GM21381 (cell line): ENCODE results near the gene C2orf68.
"Not testable (repeated sequence)": the region's sequence is repeated elsewhere in the genome, so short reads cannot be mapped to it uniquely, and the experiment has no call there.

Source experiments
- ATAC-seq: cut with Tn5 transposase; IDR thresholded peaks from one replicate; pipeline ENCODE4 v1.9.1; 2021; ENCODE audit warnings: mild to moderate bottlenecking, moderate library complexity; ENCODE audit not compliant: unreplicated experiment

Gene C2orf68

DNA sequence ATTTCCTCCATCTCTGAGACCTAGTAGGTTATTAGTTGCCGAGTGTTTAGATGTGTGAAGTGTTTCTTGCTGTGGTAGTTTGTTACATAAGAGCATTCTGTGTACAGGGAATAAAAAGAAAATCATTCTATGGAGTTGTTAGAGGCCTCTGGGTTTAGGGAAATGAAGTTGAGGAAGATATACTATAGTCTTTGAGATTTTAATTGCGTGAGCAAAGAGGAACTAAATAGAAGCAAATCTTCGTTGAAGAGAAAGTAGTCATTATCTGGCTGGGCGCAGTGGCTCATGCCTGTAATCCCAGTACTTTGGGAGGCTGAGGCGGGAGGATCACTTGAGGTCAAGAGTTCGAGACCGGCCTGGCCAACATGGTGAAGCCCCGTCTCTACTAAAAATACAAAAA, 23.1 kb upstream of the C2orf68 start:
- ATAC-seq = no peak

DNA sequence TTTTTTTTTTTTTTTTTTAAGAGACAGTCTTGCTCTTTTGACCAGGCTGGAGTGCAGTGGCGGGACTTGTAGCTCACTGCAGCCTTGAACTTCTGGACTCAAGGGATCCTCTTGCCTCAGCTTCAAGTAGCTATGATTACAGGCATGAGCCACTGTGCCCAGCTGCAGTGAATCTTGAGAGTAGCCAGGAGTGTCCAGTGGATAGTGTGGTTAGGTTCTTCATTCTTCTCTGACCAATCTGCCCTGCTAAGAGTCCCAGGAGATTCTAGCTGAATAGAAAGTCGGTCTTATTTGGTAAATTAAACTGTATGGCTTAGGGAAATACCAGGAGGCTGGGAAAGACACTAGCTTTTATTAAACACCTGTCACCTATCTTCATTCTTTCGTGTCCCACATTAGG, 19.4 kb upstream of the C2orf68 start:
- ATAC-seq = no peak

DNA sequence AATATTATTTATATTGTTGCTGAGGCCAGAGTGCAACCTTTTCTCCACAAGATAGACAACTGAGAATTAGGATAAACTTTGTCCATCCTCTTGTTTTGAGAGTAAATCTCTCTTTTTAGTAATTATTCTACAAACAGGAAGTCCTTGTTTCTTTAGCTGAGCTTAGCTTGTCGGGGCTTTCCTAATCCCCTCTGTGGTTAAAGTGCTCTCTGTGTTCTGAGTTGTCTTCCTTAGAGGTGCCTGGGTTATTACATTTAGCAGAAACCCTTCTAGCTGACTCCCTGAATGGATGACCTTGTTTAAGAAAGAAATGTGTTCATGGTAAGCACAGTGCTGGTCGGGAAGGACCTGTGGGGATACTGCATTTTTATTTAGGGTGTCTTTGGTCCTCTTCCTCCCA, 16.8 kb upstream of the C2orf68 start:
- no peak for ATAC-seq

DNA sequence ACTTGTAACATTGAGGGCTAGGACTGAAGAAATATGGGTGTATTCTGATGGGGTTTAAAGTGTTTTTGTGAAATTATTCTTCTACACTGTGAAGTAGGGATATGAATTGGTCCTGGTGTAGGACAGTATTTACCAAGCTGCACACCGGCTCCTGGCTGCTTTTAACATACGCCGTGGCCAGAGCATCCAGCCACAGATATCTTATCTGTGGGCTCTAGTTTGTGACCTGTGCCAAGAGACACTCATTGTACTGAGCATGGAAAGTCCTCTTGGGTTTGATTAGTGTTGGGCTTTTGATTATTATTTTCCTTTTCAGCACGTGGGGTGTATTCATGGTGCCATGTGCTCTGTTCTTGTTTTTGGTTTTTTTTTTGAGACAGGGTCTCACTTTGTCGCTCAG, 12.1 kb upstream of the C2orf68 start:
- no peak for ATAC-seq

DNA sequence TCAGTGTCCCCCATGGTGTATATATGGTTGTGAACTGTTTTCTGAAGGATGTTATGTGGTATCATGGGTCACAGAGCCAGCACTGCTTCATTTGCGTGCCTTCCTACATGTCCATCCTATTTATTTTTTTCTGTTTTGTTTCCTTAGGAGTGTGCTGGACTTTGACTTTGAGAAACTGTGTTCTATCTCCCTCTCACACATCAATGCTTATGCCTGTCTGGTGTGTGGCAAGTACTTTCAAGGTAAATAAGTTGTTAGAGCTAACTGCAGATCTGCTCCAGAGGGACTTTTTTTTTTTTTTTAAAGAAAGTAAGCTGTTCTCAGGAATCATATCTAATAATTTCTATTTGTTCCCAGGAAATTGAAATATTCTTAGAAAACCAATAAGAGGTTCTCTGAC, 9.5 kb upstream of the C2orf68 start:
- no peak for ATAC-seq

DNA sequence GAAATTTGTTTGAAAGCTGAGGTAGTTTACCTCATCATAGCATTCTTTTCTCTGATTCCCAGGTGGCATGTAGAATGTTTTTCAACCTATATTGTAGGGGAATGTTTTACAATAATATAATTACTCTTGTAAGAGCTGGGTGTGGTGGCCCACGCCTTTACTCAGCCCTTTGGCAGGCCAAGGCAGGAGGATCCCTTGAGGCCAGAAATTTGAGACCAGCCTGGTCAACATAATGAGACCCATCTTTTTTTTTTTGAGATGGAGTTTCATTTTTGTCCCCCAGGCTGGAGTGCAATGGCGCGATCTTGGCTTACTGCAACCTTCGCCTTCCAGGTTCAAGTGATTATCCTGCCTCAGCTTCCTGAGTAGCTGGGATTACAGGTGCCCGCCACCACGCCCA, 7.8 kb upstream of the C2orf68 start:
- no peak for ATAC-seq

DNA sequence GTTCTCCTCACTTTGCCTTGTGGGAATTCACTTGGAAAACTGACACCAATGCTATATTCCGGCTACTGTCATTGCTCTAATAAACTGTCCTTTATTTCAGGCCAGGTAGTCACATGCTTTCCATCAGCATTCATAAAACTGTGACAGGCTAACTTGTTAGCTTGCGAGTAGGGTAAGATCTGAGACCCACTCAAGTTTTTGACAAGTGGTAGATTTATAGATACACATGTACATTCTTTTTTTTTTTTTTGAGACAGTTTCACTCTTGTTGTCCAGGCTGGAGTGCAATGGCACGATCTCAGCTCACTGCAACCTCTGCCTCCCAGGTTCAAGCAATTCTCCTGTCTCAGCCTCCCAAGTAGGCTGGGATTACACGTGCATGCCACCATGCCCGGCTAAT, 5.9 kb upstream of the C2orf68 start:
- not testable (repeated sequence) for ATAC-seq

DNA sequence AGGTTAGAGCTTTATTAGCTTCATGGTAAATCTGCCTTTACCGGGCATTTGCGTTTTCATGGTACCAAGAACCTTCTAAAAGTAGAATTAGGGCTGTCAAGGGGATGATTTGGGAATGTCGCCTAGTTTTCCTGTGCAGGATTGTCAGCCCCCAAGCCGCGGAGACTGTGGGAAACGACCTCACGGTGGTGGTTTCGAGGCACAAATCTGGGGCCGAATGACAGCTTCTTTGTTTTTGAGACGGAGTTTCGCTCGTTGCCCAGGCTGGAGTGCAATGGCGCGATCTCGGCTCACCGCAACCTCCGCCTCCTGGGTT, 3.5 kb upstream of the C2orf68 start:
- no peak for ATAC-seq

DNA sequence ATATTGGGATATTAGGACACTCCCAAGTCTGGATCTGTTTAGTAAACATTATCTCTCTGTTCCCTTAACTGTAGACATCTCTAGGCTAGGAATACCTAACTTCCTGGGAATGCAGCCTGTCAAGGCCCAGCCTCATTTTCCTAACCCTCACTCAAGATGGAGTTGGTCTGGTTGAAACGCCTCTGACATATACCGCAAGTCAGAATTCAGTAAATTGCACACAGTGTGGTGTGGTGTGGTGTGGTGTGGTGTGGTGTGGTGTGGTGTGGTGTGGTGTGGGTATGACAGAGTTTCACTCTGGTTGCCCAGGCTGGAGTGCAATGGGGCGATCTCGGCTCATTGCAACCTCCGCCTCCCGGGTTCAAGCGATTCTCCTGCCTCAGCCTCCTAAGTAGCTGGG, 2.9 kb upstream of the C2orf68 start:
- ATAC-seq = not testable (repeated sequence)

DNA sequence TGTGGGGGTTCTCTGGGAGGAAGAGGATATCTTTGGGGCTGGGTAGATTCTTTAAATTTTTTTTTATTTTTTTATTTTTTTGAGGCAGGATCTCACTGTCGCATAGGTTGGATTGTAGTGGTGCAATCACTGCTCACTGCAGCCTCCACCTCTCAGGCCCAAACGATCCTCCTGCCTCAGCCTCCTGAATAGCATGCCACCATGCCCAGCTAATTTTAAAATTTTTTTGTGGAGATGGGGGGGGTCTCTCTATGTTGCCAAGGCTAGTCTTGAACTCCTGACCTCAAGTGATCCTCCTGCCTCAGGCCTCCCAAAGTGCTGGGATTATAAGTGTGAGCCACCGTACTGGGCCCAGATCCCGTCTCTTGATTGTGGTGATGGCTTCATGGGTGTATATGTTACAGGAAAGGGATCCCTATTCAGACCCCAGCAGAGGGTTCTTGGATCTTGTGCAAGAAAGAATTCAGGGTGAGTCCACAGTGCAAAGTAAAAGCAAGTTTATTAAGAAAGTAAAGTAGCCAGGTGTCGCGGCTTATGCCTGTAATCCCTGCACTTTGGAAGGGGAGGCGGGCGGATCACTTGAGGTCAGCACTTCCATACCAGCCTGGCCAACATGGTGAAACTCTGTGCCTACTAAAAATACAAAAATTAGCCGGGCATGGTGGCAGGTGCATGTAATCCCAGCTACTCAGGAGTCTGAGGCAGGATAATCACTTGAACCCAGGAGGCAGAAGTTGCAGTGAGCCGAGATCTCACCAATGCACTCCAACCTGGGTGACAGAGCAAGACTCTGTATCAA, 2.0 kb upstream of the C2orf68 start:
- no peak for ATAC-seq

DNA sequence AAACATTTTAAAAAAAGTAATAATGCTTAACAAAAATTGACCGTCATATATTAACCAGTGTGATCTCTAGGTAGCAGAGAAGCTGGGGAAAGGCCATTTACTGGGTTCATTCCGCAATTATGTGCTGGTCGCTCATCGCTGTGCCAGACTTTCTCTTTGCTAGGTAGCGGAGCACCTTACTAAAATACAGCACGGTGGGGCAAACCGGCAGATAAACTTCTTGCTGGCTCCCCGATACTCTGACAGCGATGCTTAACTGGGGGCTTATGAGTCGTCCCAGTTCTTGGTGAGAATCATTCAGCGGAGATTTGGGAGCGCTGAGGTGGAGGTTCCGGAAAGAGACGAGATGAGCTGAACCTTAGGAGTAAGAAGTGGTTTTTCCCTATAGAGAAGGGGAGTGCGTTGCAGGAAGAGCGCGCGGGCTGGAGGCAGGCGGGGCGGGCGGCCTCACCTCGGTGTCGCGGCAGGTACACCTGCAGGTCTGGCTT, 605 bp downstream of the C2orf68 start:
- peak; percentile 2 for ATAC-seq

DNA sequence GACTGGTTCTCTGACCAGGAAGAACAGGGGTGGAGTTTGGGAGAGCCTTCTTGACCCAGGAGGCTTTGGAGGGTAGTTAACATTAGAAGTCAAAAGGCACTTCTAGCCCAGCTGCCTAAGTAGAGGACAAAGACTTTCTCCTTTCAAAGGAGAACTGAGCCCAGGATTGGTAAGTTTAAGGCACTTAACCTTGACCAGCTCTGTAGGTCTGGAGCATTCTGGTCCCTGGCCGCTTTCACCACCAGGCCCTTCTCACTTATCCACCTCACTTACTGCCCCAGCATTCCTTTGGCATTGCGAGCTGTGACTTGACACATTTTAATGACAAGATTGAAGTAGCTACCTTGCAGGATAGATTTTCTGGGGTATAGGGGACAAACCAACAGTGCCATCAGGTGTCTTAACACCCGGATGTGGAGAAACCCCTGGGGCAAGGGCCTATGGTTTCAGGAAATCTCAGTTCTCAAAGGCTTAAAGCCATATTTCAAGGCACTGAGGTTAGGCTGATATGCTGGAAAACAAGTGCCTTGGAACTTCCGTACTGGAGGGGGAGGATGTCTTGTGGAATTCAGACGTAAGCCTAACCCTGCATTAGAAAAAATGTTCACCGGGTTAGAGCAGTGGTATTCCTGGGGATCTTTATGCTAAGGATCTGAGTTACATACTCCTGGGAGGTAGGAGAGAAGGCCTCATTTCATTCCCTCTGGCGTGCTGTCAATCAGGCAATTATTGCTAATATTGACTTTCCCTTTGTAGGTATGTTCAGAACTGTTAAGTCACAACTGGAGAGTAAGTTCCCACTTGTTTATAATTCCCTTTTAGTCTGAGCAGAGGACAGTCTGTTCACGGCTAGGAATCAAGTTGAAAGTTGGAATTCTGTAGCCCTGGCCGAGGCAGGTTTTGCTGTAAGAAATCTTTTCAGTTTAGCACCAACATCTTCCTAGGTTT, 4.3 kb downstream of the C2orf68 start:
- ATAC-seq = no peak

DNA sequence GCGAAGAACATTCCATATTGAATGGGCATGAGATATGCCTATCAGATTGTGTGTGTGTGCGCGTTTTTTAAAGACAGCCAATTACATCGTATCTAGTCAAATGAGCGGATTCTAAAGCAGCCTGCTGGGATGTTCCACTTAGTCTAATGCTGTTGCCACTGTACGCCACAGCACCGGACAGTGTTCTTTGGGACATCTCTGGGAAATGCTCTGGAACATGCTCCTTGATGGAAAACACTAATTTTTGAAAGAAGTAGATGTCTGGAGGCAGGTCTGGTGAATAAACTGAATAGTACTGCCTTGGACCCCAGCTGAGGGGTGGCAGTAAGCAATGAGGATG, 5.8 kb downstream of the C2orf68 start:
- no peak for ATAC-seq

DNA sequence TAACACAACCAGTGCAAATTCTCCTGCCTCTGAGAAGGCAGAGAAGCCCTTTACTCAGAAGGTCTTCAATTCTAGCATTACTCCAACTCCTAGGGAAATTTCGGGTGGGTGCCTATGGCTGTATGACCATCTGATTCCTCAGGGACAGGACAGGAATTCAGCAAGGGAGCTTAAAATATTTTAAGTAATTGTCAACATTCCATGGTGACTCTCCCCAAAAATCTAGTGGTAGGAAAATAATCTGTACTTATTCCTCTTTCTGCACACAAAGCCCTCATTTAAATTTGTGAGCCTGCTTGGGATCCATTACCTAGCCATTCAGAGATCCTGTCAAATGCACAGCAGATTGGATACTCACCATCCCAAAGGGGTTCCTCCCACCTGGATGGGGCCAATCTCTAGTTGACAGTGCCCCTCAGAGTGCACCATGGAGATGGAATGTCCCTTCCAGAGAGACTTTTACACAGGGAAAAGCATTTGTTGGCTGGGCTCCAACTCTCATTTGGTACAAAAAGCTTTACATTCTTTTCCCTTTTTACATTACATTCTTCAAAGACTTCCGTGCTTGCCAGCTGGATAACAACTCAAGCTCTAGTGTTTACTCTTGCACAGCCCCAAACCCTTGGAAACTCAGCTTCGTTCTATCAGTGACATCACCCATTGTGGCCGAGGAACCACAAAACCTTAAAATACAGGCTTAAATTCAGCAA, 6.3 kb downstream of the C2orf68 start:
- no peak for ATAC-seq

DNA sequence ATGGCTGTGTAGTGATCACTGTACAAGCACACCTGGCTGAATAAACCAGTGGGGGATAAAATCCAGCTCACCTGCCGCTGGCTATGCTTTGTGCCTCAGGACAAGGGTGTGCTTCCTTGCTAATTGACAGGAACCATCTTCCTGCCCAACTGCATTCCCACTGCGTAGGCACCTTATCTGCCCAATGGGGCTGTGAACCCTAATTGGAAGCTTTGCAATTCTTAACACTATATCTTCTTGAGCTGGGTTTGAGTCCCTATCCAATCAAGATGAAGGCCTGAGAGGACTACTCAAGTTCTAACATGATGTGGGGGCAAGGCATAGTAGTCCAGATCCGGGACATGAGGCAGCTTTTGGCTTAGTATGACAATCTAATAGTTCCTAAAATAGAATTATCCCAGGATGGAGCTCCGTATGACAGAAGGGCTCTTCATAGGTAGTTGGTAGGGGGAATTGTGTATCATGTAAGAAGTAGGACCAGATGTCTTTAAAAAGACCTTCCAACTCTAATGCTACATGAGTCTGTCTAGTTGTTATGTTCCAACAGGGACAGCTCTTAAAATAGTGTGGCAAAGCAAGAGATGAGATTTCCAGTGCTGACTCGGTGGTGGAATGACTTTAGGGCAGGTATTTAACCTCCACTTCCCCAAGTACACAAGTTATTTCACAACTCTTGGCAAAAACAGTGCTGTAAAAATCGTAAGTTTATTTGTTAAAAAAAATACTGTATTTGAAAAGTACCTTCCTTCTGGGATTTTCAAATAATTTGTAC, 7.1 kb downstream of the C2orf68 start:
- ATAC-seq = no peak

DNA sequence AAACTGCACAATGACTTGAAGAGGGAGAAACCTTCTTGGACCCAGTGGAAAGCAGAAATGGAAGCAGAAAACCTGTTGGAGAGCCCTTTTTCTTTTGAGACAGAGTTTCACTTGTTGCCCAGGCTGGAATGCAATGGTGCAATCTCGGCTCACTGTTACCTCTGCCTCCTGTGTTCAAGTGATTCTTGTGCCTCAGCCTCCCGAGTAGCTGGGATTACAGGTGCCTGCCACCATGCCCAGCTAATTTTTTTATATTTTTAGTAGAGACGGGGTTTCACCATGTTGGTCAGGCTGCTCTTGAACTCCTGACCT, 7.8 kb downstream of the C2orf68 start:
- ATAC-seq = not testable (repeated sequence)

DNA sequence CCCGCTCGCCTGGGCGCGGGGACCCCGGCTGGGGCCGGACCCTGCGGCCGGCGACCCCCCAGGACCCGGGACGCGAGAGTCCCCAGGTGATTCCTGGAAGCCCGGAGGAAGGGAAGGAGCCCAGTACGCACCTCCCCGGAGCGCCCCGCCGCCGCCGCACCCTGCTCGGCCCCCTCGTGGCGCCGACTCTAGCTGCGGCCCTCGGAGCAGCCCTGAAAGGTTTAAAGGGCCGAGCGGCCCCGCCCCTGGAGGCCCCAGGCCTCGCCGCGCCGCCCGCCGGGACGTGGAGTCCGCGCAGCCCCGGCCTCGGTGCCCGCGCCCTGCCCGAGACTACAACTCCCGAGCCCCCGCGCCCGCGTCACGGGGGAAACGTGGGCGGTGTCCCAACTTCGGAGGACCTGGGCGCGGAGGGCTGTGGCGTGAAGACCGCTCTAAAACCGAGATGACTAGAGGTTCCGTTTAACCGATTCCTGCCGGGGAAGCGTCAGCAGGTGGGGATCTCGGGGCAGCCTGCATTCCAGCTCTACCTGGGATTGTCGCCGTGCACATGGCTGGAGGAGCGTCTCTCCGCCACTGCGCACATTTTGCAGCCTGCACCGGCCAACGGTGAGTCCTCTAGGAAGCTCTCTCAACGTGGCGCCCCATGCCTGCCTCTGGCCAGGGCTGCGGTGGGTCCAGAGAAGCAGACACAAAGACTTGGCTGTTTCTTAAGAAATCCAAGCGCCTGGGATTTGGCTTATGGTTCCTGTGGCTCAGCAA, 9.2 kb downstream of the C2orf68 start, which contains the start of gene TMEM150A:
TMEM150A (minus strand) TSS at position 223 of the 759 bp plus-strand sequence. CDS start 750 bp downstream, outside the sequence.
- ATAC-seq = peak; percentile 96

DNA sequence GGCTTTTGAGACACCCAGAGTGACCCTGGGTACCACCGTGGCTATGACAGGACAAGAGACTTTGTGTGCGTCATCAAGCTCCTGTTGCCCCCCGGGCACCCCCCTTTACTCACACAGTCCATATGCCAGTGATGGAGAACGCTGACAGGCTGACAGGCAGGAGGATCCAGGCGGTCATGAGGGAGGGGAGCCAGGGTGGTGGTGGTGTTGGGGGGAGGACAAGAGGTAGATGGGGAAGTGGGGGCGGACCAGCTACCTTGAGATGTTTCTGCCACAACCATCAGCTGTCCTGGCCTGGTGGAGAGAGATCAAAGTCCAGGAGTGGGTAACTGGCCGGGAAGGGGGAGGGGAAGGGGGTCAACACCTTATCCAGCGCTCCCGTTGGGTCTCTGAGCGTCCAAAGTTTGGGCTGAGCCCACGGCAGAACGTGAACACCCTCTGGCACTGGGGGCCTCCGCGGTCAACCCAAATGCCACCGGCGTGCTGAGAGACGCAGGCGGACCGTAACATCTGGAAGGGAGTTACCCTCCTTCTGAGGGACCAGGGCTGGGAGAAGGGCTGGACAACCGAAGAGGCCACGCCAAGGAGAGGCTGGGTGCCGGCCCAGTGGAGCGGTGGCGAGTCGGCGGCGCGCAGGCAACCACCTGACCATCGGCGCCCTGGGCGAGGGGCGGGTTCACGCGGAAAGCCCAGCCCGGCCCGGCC, 9.9 kb downstream of the C2orf68 start:
- ATAC-seq = peak; percentile 39
